Pulmonary artery endothelial cell (primary cell): ENCODE results near the gene PRKAR1B. TPM values are rescaled to one million over a fixed set of nuclear protein-coding genes. Genes with fewer than 3 reads are reported as not detected.

Experiments used
- DNase-seq: peaks from one replicate; pipeline ENCODE4 v3.0.0-alpha.2; 2011; ENCODE audit warnings: low read depth, low spot score
- total RNA-seq: library from RNA; depleted of rRNA; stranded (reverse); fragments of >200 nt; gene quantifications from 2 replicates; pipeline ENCODE4 v1.2.3, GENCODE V29; 2014

PRKAR1B gene
- total RNA-seq, 1 donor from 2014 or later, result 24.5 TPM

DNA sequence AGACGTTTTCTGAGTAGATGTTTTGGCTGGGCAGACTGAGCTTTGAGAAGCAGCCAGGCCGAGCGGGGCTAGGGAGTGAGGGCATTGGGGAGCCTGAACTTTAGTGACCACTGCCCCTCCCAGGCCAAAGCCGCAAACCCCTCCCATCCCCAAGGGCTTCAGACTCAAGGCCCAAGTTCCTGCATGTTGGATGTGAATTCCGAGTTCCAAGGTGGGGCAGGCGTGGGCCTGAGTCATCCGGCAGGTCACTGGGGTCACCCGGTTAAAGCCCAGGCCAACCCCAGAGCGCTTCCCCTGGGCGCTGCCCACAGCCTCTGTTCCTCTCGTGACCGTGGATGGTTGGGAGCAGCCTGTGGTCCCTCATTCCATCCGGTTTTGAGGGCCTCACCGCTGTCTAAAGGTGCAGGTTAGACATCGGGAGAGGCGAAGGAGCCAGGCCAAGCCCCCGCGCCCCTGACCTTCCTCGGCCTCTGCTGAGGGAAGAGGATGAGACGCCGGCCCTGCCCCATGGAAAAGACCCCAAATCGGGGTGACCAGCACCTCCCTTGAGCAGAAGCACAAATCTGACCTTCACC lies 200.5 kb downstream of the PRKAR1B start:
- no peak for DNase-seq

DNA sequence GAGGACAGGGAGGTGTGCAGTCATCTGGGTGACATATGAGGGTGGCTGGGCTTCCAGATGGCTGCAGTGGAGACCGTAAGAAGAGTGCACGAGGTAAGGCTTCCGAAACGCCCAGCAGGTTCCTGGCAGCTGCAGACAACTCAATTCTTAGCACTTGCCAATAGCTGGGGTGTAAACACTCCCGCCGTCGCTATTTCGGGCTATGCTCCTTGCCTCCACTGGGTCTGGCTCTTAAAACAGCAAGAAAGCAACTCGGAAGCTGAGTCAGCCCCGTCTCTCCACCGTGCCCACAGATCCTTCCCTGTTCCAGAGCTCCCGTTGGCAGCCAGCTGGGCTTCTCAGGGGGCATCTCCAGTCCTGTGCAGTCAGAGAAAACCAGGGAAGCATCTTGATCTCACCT lies 201.3 kb downstream of the PRKAR1B start:
- DNase-seq, result no peak

DNA sequence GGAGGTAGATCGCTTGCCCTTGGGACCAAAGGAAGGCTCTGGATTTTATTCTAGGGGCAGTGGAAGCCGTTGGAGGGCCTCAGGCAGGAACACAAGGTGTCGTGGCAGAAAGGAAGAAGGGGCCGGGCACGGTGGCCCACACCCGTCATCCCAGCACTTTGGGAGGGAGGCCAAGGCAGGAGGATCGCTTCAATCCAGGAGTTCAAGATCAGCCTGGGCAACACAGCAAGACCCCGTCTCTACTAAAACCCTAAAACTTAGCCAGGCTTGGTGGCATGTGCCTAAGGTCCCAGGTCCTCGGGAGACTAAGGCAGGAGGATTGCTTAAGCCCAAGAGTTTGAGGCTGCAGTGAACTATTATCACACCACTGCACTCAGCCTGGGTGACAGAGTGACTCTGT lies 202.3 kb downstream of the PRKAR1B start:
- DNase-seq, result no peak

DNA sequence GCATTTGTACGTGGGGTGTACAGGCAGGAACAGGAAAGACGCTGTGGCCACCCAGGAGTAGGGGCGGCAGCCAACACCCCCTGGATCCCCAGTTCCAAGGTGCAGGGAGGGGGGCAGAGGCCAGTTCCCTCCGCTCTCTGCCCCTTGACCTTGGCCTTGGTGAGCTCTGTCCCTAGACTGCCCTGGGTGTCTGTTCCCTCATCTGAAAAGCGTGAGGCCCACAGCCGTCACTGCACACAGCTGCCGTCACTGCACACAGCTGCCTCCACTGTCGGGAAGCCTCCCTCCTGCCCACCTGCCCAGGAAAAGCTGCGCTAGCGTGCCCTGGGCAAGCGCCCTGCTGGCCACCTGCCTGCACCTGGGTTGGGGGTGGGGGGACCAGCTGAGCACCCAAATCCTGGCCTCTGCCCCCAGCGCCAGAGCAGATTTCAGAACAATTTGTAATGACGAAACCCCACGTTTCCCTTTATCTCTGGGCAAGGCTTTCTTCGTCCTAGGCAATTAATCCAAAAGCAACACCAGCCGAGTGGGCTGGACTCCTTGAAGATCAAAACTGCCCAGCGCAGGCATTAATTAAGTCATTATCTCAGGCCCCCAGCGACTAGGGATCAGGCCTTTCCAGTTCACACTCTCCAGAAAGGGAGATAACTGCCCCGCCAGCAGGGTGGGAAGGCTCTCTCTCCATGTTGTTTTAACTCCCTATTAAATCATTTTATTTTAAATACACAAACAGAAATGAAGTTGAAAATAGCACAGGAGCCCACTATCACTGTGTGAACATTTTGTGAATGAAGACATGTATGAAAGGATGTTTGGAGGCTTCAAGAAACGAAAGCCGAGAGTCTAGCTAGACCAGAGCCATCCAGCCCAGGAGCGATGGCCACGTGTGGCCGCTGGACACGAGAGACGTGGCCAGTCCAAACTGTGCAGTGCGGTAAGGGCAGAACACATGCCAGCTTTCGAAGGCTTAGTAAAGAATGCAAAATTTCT lies 203.4 kb downstream of the PRKAR1B start:
- DNase-seq, result no peak

DNA sequence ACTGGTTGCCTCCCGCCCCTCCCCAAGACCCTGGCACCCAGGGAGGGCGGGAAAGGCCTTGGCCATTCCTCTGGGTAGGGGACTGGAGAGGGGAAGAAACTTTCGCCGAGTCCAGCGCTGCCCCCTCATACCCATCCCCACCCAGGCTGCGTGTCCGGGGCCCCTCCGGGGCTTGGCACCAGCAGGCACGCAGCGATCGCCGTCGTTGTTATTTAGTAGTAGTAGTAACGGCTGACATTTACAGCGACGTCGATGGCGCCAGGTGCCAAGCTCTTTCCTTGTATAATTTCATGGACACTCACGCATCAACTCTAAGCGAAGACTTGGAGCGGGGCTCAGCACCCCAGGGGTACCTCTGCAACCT lies 204.1 kb downstream of the PRKAR1B start:
- no peak for DNase-seq

DNA sequence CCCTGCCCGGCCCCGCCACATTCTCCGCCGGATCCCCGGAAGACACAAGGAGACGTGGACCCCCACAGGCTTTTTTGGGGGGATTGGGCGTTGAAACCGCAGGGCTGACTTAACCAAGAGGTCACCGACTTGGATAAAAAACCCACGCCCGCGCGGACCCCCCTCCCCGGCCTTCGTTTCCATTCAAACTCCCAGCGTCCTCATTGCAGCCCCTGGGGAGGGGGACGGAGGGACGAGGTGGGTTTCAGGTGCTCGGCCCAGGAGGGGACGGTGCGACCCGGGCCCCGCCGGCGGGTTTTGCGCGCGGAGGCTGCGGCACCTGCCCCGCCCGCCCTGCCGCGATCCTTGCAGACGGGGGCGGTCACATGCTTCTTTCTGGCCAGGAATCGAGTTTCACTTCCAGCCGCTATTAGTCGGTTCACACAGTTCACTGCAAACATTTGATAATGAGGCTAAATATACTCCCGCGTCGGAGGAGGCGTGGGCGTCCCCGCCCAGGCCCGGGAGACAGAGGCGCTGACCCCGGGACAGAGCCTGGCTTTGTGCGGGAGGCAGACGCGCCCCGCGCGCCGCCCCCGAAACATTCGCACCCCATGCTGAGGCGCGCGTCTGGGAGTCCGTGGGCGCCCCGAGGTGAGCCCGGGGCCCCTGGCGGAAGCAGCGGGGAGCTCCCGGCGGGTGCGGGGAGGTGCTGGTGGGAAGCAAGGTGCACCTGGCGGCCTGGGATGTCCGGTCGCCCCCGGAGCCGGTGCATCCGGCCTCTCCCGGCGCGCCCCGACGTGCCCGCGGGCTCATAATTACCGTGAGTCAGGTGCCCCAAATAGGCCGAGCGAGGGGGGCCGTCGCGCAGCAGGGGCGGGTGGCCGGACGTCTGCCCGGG lies 204.8 kb downstream of the PRKAR1B start:
- DNase-seq, result no peak

DNA sequence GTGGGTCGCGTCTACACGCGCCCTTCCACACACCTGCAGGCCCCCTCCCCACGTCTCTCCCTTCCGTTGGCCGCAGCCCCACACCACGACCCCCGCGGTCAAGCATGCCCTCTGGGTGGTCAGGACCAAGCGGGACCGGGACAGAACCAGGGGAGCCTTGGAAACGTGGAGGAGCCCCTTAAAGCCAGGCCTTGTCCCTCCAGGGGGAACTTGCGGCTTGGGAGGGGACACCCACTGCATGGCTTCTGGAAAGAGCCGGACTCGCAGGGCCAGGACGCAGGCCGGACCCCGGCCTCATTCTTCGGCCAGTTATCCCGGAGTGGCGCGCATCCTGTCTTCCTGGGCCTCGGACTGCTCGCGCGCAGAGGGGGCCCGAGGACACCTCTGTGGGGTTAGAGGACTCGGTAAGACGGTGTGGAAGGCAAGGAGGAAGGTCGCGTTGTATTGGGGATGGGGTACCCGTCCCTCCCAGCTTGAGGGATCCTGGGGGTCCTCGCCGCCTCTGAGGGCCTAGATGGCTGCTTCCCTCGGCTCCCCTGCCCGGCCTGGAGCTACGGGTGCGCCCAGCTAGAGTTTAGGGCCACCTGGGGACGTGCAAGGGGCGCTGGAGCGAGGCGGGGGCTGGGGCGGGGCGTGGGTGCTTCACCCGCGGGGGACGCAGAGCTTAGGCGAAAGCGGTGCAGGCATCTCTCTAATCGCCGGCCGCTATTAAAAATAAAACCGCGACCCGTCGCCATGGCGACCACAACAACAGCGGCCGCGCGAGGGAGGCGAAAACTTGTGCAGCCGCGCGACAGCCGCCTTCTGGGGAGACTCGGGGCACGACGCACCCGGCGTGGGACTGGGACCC lies 205.6 kb downstream of the PRKAR1B start:
- no peak for DNase-seq

DNA sequence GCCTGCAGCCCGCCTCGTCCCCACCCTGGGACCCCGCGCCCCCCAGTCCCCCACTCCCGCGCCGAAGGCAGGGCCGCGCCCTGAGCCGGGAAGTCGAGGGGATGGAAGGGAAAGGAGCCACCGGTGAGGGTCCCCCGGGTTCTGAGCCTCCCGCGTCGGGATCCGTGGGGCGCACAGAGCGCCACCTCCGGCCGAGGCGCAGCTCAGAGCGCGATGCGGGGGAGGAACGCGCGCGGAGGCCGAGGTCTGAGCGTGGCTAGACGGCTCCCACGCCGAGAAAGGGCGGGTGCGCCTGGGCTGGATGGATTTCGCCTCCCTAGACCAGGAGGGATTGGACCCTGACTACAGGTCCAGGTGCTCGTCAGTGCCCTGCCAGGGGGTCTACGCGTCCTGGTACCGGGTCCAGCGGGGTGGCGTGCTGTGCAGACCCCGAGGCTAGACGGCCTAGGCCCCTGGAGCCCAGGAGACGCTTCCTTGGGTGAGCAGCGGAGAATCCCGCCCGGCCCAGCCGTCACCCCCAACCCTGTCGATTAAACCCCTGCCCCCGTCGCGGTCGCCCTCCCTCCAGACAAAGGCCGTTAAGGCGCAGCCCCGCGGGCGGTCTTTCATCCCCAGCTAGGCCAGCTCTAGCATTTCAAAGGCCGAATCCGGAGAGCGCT lies 206.4 kb downstream of the PRKAR1B start:
- DNase-seq, result no peak

DNA sequence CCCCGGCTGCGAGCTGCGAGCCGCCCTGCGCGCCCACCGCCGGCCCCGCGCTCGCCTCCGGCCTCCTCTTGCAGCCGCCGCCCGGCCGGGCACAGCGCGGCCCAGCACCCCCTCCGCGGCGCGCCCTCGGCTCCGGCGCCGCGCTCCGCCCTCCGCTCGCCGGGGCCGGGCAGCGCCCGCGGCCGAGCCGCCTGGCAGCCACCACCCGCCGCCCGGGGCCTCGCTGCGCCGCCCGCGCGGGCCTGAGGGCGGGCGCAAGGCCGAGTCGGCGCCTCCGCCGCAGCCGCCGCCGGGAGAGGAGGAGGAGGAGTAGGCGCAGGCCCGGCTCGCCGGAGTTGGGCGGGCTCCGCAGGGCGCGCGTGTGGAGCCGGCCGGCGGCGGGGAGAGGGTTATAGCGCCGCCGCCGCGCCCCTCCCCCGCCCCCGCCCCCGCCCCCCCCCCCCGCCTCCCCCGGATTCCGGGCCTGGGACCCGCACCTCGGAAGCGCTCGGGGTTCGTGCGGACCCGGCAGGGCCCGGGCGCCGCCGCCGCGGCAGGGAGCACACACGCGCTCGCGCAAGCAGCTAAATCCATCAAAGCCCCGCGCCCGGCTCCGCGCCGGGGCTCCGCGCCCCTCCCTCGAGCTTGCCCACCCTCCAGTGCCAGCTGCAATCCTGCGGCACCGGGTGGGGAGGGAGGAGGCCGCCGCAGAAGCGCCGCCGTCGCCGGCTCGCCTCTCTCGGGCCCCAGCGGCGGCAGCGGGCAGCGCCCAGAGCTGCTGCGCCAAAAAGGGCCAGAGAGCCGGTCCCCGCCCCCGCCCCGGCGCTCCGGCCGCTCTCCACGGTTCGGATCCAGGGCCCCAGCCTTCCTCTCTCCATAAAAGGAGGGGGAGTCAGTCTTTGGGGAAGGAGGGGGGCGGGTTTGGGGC lies 207.3 kb downstream of the PRKAR1B start, which contains the start of gene PDGFA:
Gene PDGFA, minus strand, starts transcription at position 363 of the 907 bp plus-strand sequence. CDS start 845 bp downstream, outside the sequence.
- DNase-seq, result no peak

DNA sequence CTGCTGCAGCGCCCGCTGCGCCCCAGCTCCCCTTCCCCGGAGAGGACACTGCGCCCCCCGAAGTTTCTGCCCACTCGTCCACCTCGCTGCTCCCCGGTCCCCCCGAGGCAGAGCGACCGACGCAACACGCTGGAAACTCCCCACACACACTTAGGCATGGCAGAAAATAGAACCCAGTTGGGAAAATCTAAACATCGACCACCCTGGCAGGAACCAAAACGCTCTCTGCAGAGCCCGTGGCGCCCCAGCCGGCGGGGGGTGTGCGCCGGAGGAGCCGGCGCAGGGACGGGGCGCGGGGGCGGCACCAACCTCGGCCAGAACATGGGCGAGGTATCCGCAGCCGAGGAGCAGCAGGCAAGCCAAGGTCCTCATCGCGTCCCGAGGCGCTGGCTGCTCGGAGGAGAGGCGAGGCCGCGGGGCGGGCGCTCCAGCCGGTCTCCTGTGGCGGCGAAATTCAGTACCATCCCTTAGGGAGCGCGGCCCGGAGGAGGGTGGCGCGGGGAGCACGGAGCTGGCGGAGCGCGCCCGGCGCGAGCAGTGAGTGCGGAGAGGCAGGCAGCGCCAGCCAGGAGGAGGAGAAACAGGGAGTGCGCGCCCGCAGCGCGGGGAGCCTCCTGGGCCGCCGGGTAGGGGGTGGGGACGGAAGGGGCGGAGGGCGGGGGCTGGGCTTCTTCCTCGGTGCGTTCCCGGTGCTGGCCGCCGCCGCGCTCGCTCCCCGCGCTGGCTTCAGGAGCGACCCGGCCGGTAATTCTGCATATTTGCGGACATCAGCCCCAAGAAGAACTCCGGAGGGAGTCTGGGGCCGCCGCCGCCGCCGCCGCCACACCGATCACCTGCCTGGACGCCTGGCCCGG lies 208.2 kb downstream of the PRKAR1B start:
- DNase-seq, result peak; percentile 46

DNA sequence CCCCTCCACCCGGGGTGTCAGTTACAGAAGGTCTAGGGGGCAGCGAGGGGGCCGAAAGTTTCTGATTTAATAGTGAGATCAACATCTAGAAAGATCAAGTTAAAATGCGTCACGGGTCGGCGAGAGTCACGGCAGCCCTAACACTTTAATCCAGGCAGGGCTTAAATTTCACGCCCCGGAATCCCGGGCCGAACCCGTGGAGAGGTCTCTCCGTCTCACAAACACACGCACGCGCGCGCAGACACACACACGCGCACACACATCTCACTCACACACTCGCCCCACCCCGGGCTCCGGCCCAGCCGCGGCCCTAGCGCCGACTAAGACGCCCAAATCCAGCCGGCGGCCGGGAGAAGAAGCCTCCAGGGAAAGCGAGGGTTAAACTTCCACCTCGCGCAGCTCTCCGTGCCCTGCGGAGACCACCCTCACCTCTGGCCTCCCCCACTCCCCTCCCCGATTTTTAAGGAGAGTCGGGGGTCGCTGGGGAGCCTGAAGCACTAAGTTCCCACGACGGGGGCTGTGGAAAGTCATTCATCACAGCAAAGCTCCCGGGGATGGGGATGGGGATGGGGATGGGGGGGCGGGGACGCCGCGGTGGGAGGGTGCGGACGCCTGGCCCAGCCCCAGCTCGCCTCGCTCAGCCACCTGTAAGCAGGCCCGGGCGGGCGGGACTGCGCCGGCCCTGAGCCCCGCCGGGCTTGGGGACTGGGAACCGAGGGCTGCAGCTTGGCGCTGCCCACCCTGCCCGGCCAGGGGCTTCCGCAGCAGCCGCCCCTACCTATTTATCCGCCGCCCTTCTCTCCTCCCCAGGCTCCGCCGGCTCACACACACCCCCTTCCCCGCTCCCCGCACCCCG lies 209.1 kb downstream of the PRKAR1B start:
- DNase-seq, result no peak

DNA sequence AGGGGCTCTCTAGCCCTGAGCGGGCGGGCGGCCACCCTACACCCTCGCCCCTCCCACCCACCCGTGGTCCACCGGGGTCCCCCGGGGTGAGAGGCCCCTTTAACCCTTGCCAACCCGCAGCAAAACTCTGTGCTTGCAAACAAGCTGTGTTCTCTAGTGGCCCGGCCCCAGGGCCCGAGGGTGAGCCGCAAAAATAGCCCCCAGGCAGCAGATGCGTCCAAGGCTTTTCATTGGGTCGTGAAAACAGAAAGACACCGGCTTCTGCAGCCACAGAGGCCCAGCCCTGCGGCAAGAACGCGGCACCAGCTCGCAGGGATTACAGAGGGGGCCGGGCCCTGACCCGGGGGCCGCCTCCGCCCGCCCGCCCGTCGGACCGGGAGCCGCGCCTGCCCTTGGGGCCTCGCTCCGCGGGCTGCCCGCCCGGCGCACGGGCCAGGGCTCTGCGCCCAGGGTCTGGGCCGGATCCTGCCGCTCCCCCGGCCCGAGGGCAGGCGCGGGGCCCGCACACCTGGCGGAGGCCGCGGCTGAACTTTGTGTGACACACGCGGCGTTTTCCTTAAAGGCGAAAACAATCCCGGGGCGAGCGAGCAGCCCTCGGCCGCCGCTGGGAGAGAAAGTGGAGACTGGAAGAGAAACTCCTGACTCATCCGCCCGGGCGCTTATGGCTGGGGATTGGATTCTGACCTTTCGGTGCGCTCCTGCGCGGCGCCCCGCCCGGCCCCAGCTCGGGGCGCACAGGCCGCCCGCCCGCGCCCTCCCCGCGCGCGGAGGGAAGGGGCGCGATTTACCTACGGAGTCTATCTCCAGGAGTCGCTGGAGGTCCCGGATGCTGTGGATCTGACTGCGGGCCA lies 210.2 kb downstream of the PRKAR1B start:
- DNase-seq, result no peak

DNA sequence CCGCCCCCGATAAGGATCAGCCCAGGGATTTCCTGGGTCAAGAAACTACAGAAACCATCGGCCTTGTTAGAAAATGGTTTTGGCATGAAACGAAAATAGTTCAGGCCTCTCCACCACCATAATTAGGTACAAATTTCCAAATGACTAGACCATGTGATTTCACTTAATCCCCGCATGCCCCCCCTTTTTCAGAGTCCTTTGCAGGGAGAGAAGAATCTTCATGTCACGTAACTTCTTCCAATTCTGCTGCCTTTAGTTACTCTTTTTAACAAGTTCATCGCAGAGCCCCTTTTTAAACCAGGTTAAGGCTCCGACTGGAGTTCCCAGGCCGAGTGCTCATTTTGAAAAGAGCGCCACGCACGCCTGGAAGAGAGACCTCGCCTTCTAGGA lies 210.9 kb downstream of the PRKAR1B start:
- no peak for DNase-seq

DNA sequence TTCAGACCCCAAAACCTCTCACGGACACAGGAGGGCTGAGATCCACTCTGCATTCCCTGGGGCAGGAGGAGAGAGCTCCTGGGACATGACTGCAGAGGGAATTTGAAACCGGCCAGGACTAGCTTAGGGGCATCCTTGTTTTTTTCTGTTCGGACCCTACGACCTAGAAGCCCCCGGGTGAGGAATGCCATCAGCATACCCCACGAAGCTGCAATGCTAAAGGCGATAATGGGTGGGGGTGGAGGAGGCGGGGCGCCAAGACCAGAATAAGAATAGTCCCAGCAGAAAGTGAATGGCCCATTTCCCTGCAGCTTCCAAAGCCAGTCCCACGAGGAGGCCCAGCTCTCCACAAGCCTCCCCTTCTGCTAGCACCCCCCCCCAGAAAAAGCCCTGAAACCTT lies 211.5 kb downstream of the PRKAR1B start:
- DNase-seq, result no peak

DNA sequence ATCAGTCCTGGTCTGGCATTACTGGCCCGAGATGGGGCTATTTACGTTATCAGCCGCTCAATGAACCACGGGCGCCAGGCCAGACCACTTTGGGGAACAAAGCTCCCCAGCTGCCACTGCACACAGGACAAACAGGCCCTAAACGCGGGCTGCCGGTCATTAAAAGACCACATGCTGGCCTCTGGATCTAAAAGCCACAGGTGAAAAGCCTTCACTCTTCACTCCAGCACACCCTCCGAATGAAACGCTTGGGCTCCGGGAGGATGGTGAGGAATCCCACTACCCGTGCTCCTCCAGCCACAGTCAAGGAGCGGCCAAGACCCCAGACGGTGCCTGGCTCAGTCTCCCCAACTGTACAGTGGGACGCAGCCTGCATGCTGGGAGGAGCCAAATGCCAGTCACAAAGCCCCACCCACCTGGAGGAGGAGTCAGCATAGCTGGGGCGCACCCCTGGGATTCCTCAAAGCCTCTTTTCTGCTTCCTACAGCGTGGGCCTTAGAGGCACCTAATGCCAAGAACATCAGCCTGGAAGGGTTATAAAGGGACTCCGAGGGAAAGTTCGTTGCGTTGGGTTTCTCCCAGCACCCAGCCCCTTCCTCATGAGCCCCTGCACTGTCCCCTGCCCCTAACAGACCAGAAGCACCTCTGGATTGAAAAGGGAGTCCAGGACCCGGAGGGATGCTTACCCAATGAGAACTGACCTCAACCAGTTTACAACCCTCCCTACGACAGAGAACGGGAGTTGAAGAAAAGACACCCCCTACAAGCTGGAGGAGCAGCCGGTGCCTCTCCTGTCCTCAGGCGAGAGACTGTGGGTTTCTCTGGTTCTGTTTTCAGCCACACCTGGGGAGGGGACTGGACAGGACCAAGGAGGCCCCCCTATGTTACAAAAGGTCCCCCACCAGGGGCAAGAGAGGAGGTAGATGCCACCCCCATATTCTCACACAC lies 212.2 kb downstream of the PRKAR1B start:
- DNase-seq, result no peak
